Sciatic nerve (tissue), 2 donors: Measurements from ENCODE around the gene UBE3B. TPM values are rescaled to one million over a fixed set of nuclear protein-coding genes. Genes with fewer than 3 reads are reported as not detected.

Experiments
- ATAC-seq: fragments of 200-7000 bp; cut with Tn5 transposase; one replicate; pipeline ENCODE4 v1.9.1; 2020; ENCODE audit warnings: mild to moderate bottlenecking, moderate library complexity
- DNase-seq: peaks from one replicate; pipeline ENCODE4 v3.0.0-alpha.2; 2020; ENCODE audit warnings: low spot score
- intact Hi-C: fragments of 100-400 bp; cut with DNase I; formaldehyde crosslinking; loops from one replicate; pipeline ENCODE4 v1.14.2; 2022
- total RNA-seq: library from RNA; stranded (reverse); fragmentation: NEBNext Ultra II Directional; extraction: Animal tissue kit (Norgen Biotek cat#: 25700); gene quantifications from one replicate; pipeline ENCODE4 v1.2.1, GENCODE V29; 2021
- donor health status: DM: no; HTN: no; CAD: no.
- donor health status: DM: no; HTN: no; CAD: no.

Gene UBE3B
- total RNA-seq, 1 donor from 2014 or later: 40.4 TPM

GRCh38 chr12:109558374-109559199, 81.2 kb downstream of the UBE3B start:
- intact Hi-C loops: no loop called here
- no peak for DNase-seq
- no peak for ATAC-seq

GRCh38 chr12:109559200-109559505, 81.7 kb downstream of the UBE3B start:
- intact Hi-C loops: no loop called here
- no peak for ATAC-seq
- no peak for DNase-seq

GRCh38 chr12:109559601-109560000, 82.2 kb downstream of the UBE3B start:
- no peak for ATAC-seq
- intact Hi-C loops: no loop called here

GRCh38 chr12:109560867-109561710, 83.7 kb downstream of the UBE3B start:
- DNase-seq (no peak), ATAC-seq (no peak)
- intact Hi-C loops: no loop called here

More at GRCh38 chr12:109559601-109560000, 82.2 kb downstream of the UBE3B start:
- no peak for DNase-seq

GRCh38 chr12:109561711-109562030, 84.2 kb downstream of the UBE3B start:
- ATAC-seq (no peak), DNase-seq (no peak)
- intact Hi-C loops: no loop called here

- no peak for ATAC-seq
- no peak for DNase-seq
- intact Hi-C loops: no loop called here
Measured at GRCh38 chr12:109562871-109563270, 85.4 kb downstream of the UBE3B start.

GRCh38 chr12:109563291-109564284, 86.2 kb downstream of the UBE3B start:
- ATAC-seq (peak; percentile 78), DNase-seq (no peak)
- intact Hi-C loops: no loop called here

- intact Hi-C loops: no loop called here
- ATAC-seq (no peak), DNase-seq (no peak)
Measured at GRCh38 chr12:109566424-109566823, 89.0 kb downstream of the UBE3B start.

GRCh38 chr12:109567296-109567695, 89.9 kb downstream of the UBE3B start:
- no peak for ATAC-seq

GRCh38 chr12:109567967-109568366, 90.5 kb downstream of the UBE3B start:
- intact Hi-C loops: no loop called here
- DNase-seq (no peak), ATAC-seq (no peak)

More at GRCh38 chr12:109567296-109567695, 89.9 kb downstream of the UBE3B start:
- intact Hi-C loops: no loop called here
- DNase-seq: no peak

- DNase-seq: no peak
- no peak for ATAC-seq
- intact Hi-C loops: no loop called here
Measured at GRCh38 chr12:109568486-109568885, 91.1 kb downstream of the UBE3B start.

GRCh38 chr12:109571773-109572505, 94.5 kb downstream of the UBE3B start:
- DNase-seq (no peak), ATAC-seq (no peak)
- intact Hi-C loops: no loop called here

- DNase-seq (no peak), ATAC-seq (no peak)
- intact Hi-C loops: no loop called here
Measured at GRCh38 chr12:109572506-109572845, 95.0 kb downstream of the UBE3B start.

GRCh38 chr12:109573029-109573913, 95.8 kb downstream of the UBE3B start, which contains the start of the genes MMAB and MVK:
Gene MMAB, minus strand, starts transcription at chr12:109573504. Its CDS starts 24 bp downstream, at chr12:109573480.
Gene MVK, plus strand, starts transcription at chr12:109573794. Its CDS starts 1,029 bp downstream, at chr12:109574823.
- peak; percentile 99 for ATAC-seq
- intact Hi-C loops: no loop called here
- peak; percentile 99 for DNase-seq

GRCh38 chr12:109573914-109574244, 96.4 kb downstream of the UBE3B start:
- ATAC-seq: no peak
- intact Hi-C loops: no loop called here

GRCh38 chr12:109575683-109576082, 98.2 kb downstream of the UBE3B start:
- no peak for DNase-seq
- intact Hi-C loops: no loop called here
- ATAC-seq: no peak

More at GRCh38 chr12:109573914-109574244, 96.4 kb downstream of the UBE3B start:
- no peak for DNase-seq

- intact Hi-C loops: no loop called here
- ATAC-seq: no peak
- no peak for DNase-seq
Measured at GRCh38 chr12:109577311-109577710, 99.9 kb downstream of the UBE3B start.
